Epithelial cell of prostate (primary cell): Measurements from ENCODE around the gene PKD2L1.
"Not testable (repeated sequence)": the region's sequence is repeated elsewhere in the genome, so short reads cannot be mapped to it uniquely, and the experiment has no call there.

ENCODE experiments used
- DNase-seq: peaks from one replicate; pipeline ENCODE4 v3.0.0-alpha.2; 2011; ENCODE audit warnings: low read depth, low spot score
- H3K27ac ChIP-seq: fragments of 450-650 bp; 2 replicates; pipeline ENCODE4 v1.5.1; 2017; ENCODE audit warnings: mild to moderate bottlenecking

PKD2L1 gene

GRCh38 chr10:100330079-100330478 is at the start of gene PKD2L1:
Gene PKD2L1 (minus strand): TSS chr10:100330228. CDS start chr10:100330103, 125 bp downstream.
- H3K27ac ChIP-seq: no peak within 1 kb of the TSS
- DNase-seq: no peak

GRCh38 chr10:100377830-100378229 is 47.8 kb upstream of the PKD2L1 start:
- H3K27ac ChIP-seq: no peak overlapping the region
- no peak for DNase-seq

- DNase-seq, H3K27ac ChIP-seq: not testable (repeated sequence)
Observed at GRCh38 chr10:100376656-100377055, 46.6 kb upstream of the PKD2L1 start.

- DNase-seq: not testable (repeated sequence)
- peak overlapping the region; percentile 100 for H3K27ac ChIP-seq
Observed at GRCh38 chr10:100374677-100375353, 44.8 kb upstream of the PKD2L1 start.

- peak overlapping the region; percentile 100 for H3K27ac ChIP-seq
- no peak for DNase-seq
Observed at GRCh38 chr10:100374200-100374655, 44.2 kb upstream of the PKD2L1 start.

- H3K27ac ChIP-seq: peak overlapping the region; percentile 100
- DNase-seq: peak; percentile 99
Observed at GRCh38 chr10:100373298-100374199, 43.5 kb upstream of the PKD2L1 start.

GRCh38 chr10:100372415-100373297 is 42.6 kb upstream of the PKD2L1 start:
- peak overlapping the region; percentile 100 for H3K27ac ChIP-seq
- no peak for DNase-seq

- H3K27ac ChIP-seq: peak overlapping the region; percentile 100
Observed at GRCh38 chr10:100371482-100372027, 41.5 kb upstream of the PKD2L1 start.

GRCh38 chr10:100370714-100371481 is 40.9 kb upstream of the PKD2L1 start:
- peak; percentile 66 for DNase-seq
- peak overlapping the region; percentile 100 for H3K27ac ChIP-seq

More at GRCh38 chr10:100371482-100372027, 41.5 kb upstream of the PKD2L1 start:
- DNase-seq: no peak

- H3K27ac ChIP-seq: peak overlapping the region; percentile 100
- no peak for DNase-seq
Observed at GRCh38 chr10:100368721-100369120, 38.7 kb upstream of the PKD2L1 start.

- H3K27ac ChIP-seq: peak overlapping the region; percentile 81
- DNase-seq: peak; percentile 75
Observed at GRCh38 chr10:100364735-100365391, 34.8 kb upstream of the PKD2L1 start.

GRCh38 chr10:100364175-100364574 is 34.1 kb upstream of the PKD2L1 start:
- H3K27ac ChIP-seq: peak overlapping the region; percentile 81
- no peak for DNase-seq

GRCh38 chr10:100362570-100363496 is 32.8 kb upstream of the PKD2L1 start:
- H3K27ac ChIP-seq: peak overlapping the region; percentile 81
- DNase-seq: no peak

GRCh38 chr10:100360234-100360633 is 30.2 kb upstream of the PKD2L1 start:
- DNase-seq: no peak
- H3K27ac ChIP-seq: peak overlapping the region; percentile 81

- peak overlapping the region; percentile 81 for H3K27ac ChIP-seq
- DNase-seq: no peak
Observed at GRCh38 chr10:100359529-100360150, 29.6 kb upstream of the PKD2L1 start.

GRCh38 chr10:100359030-100359432 is 29.0 kb upstream of the PKD2L1 start:
- peak overlapping the region; percentile 81 for H3K27ac ChIP-seq
- DNase-seq: no peak
